HepG2 (cell line): Measurements from ENCODE around the gene POLE4. TPM values are rescaled to one million over a fixed set of nuclear protein-coding genes. Genes with fewer than 3 reads are reported as not detected.

Experiments
- DMAP1 ChIP-seq: IDR thresholded peaks from 2 replicates; pipeline ENCODE4 v1.6.1; 2016
- DNMT3B ChIP-seq: conservative IDR thresholded peaks from 2 replicates; pipeline ENCODE4 v1.6.1; 2016; ENCODE audit warnings: missing biosample characterization, control low read depth
- DPF2 ChIP-seq: sonication (generic); formaldehyde crosslinking; IDR thresholded peaks from 2 replicates; pipeline ENCODE4 v1.4.0; 2020; ENCODE audit warnings: mild to moderate bottlenecking, low read depth, missing genetic modification reagents, borderline replicate concordance
- ERF ChIP-seq: IDR thresholded peaks from 2 replicates; pipeline ENCODE4 v1.6.1; 2018; ENCODE audit warnings: missing biosample characterization, missing genetic modification reagents
- FOXJ3 ChIP-seq: sonication (generic); formaldehyde crosslinking; IDR thresholded peaks from 2 replicates; pipeline ENCODE4 v1.4.0; 2020; ENCODE audit warnings: missing genetic modification reagents, mild to moderate bottlenecking, borderline replicate concordance
- NFIC ChIP-seq: IDR thresholded peaks from 2 replicates; pipeline ENCODE4 v1.6.1; 2012; ENCODE audit warnings: mild to moderate bottlenecking, low read length, inconsistent platforms
- NR2F6 ChIP-seq, 2 experiments: IDR thresholded peaks; 2 replicates each; pipeline ENCODE4 v1.6.1; 2016; ENCODE audit warnings: antibody characterized with exemption in 1 of 2, mild to moderate bottlenecking in 1 of 2
- RBAK ChIP-seq: sonication (generic); formaldehyde crosslinking; IDR thresholded peaks from 2 replicates; pipeline ENCODE4 v1.5.1; 2020; ENCODE audit warnings: mild to moderate bottlenecking, missing genetic modification reagents
- REPIN1 ChIP-seq: sonication (generic); formaldehyde crosslinking; IDR thresholded peaks from 2 replicates; pipeline ENCODE4 v1.8.0; 2022; ENCODE audit warnings: missing genetic modification reagents, low read depth, mild to moderate bottlenecking, borderline replicate concordance
- SRF ChIP-seq: IDR thresholded peaks from 2 replicates; pipeline ENCODE4 v1.6.1; 2011; ENCODE audit warnings: mild to moderate bottlenecking, low read depth, low read length, moderate library complexity
- THYN1 ChIP-seq: sonication (generic); formaldehyde crosslinking; IDR thresholded peaks from 2 replicates; pipeline ENCODE4 v1.8.1; 2023; ENCODE audit warnings: low read depth, mild to moderate bottlenecking, moderate library complexity, missing genetic modification reagents, borderline replicate concordance
- ZNF207 ChIP-seq: fragments of 450-650 bp; IDR thresholded peaks from 2 replicates; pipeline ENCODE4 v1.6.1; 2016; ENCODE audit warnings: antibody characterized with exemption, borderline replicate concordance
- ZNF331 ChIP-seq: sonication (generic); formaldehyde crosslinking; IDR thresholded peaks from 2 replicates; pipeline ENCODE4 v1.4.0; 2020; ENCODE audit warnings: missing genetic modification reagents
- ZNF343 ChIP-seq: sonication (generic); formaldehyde crosslinking; IDR thresholded peaks from 2 replicates; pipeline ENCODE4 v1.4.0; 2020; ENCODE audit warnings: mild to moderate bottlenecking, missing genetic modification reagents
- ZNF451 ChIP-seq: sonication (generic); formaldehyde crosslinking; IDR thresholded peaks from 2 replicates; pipeline ENCODE4 v1.5.0; 2020; ENCODE audit warnings: mild to moderate bottlenecking, missing genetic modification reagents
- ZNF878 ChIP-seq: sonication (generic); formaldehyde crosslinking; IDR thresholded peaks from 2 replicates; pipeline ENCODE4 v1.8.1; 2023; ENCODE audit warnings: mild to moderate bottlenecking, missing genetic modification reagents, moderate library complexity
- ZNF879 ChIP-seq: sonication (generic); formaldehyde crosslinking; IDR thresholded peaks from 2 replicates; pipeline ENCODE4 v1.8.1; 2023; ENCODE audit warnings: missing genetic modification reagents
- polyA plus RNA-seq, 8 experiments: library from polyadenylated mRNA; depleted of rRNA in 3 of 8; stranded (reverse) in 7 of 8; unstranded in 1 of 8; fragments of >200 nt; fragmentation: Illumina TruSeq in 4 of 8; extraction: Trizol in 4 of 8; gene quantifications; 2 replicates each; pipeline versions ENCODE4 v1.2.1 to v1.2.3, GENCODE V29; 2011 to 2016; ENCODE audit warnings: low read depth in 4 of 8, missing spikeins in 1 of 8, mixed read lengths in 1 of 8; ENCODE audit not compliant: insufficient read depth in 1 of 8
- total RNA-seq, 5 experiments: library from RNA; depleted of rRNA; stranded (reverse); fragments of >200 nt; fragmentation: Illumina TruSeq; extraction: Trizol; gene quantifications; 2 replicates each; pipeline ENCODE4 v1.2.3, GENCODE V29; 2016; ENCODE audit warnings: low read depth in 1 of 5
- TF ChIP-seq, protein P1 (sequence below): sonication (generic); formaldehyde crosslinking; conservative IDR thresholded peaks from 2 replicates; pipeline ENCODE4 v1.4.0; 2020; ENCODE audit warnings: mild to moderate bottlenecking, missing genetic modification reagents, moderate library complexity
- TF ChIP-seq, protein P2 (sequence below): sonication (generic); formaldehyde crosslinking; IDR thresholded peaks from 2 replicates; pipeline ENCODE4 v1.5.0; 2020; ENCODE audit warnings: mild to moderate bottlenecking, missing genetic modification reagents, borderline replicate concordance
- TF ChIP-seq, protein P3 (sequence below): sonication (generic); formaldehyde crosslinking; IDR thresholded peaks from 2 replicates; pipeline ENCODE4 v1.4.0; 2020; ENCODE audit warnings: missing genetic modification reagents

The POLE4 gene
- total and polyA plus RNA-seq, 2 of the 13 experiments (the other 11 are each of a cell fraction or from before 2014, with no cell fraction given), result 106 to 116 TPM

DNA sequence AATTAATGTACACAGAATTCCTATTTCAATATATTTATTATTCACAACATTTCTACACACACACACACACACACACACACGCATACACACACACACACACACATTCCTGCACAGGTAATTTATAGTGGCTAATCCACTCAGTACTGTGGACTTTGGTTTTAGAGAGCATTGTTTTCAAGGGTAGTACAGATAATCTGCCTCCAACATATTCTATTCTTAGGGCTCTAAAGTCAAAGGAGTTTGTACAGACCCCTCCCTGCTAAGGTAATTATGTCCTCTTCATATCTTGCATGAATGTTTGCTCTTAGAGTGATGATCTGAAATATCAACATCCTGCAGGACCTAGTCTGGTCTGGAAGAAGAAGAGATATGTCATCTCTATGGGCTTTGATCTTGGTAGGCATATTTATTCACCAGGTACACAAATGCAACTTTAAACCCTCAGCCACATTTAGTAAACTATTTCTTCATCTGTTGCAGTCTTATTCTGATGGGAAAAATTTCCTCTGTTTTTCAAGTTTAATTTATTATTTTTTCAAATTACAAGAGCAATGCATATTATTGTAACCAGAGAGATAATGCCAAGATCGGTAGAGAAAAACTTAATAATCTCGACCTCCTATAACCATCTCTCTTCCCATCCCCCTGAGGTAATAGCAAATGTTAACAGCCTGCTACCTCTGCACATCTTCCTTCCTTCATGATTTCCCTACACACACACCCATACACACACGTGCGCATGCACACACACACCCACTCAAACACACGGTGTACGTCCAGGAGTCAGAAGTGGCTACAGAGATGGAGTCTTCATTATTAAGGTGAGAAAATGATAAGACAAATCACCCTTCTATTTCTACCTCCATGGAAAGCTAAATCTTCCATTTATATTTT, 18.3 kb upstream of the POLE4 start (continued):
- TF ChIP-seq, protein P1, sequence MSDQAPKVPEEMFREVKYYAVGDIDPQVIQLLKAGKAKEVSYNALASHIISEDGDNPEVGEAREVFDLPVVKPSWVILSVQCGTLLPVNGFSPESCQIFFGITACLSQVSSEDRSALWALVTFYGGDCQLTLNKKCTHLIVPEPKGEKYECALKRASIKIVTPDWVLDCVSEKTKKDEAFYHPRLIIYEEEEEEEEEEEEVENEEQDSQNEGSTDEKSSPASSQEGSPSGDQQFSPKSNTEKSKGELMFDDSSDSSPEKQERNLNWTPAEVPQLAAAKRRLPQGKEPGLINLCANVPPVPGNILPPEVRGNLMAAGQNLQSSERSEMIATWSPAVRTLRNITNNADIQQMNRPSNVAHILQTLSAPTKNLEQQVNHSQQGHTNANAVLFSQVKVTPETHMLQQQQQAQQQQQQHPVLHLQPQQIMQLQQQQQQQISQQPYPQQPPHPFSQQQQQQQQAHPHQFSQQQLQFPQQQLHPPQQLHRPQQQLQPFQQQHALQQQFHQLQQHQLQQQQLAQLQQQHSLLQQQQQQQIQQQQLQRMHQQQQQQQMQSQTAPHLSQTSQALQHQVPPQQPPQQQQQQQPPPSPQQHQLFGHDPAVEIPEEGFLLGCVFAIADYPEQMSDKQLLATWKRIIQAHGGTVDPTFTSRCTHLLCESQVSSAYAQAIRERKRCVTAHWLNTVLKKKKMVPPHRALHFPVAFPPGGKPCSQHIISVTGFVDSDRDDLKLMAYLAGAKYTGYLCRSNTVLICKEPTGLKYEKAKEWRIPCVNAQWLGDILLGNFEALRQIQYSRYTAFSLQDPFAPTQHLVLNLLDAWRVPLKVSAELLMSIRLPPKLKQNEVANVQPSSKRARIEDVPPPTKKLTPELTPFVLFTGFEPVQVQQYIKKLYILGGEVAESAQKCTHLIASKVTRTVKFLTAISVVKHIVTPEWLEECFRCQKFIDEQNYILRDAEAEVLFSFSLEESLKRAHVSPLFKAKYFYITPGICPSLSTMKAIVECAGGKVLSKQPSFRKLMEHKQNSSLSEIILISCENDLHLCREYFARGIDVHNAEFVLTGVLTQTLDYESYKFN (CRISPR knock-in tag), result peak; percentile 99
- TF ChIP-seq THYN1 (CRISPR knock-in tag) (peak; percentile 97), ZNF879 (no peak), ZNF207 (no peak), DMAP1 (no peak), REPIN1 (CRISPR knock-in tag) (peak; percentile 31; the same call in 1 of the 2 replicates), NFIC (peak; percentile 99), SRF (peak; percentile 58; the same call in 1 of the 2 replicates), ZNF451 (no peak), DPF2 (CRISPR knock-in tag) (peak; percentile 99), NR2F6 (IDR thresholded peaks at IDR 0.05) (peak; percentile 81), NR2F6 (CRISPR knock-in tag; IDR thresholded peaks at IDR 0.05) (peak; percentile 76), ZNF343 (CRISPR knock-in tag) (no peak), DNMT3B (CRISPR knock-in tag) (no peak; the same call in 1 of the 2 replicates), ERF (peak; percentile 76; the same call in 1 of the 2 replicates), ZNF878 (CRISPR knock-in tag) (peak; percentile 91; the same call in 1 of the 2 replicates), RBAK (CRISPR knock-in tag) (no peak), FOXJ3 (peak; percentile 95), ZNF331 (peak; percentile 90)
- TF ChIP-seq, protein P2, sequence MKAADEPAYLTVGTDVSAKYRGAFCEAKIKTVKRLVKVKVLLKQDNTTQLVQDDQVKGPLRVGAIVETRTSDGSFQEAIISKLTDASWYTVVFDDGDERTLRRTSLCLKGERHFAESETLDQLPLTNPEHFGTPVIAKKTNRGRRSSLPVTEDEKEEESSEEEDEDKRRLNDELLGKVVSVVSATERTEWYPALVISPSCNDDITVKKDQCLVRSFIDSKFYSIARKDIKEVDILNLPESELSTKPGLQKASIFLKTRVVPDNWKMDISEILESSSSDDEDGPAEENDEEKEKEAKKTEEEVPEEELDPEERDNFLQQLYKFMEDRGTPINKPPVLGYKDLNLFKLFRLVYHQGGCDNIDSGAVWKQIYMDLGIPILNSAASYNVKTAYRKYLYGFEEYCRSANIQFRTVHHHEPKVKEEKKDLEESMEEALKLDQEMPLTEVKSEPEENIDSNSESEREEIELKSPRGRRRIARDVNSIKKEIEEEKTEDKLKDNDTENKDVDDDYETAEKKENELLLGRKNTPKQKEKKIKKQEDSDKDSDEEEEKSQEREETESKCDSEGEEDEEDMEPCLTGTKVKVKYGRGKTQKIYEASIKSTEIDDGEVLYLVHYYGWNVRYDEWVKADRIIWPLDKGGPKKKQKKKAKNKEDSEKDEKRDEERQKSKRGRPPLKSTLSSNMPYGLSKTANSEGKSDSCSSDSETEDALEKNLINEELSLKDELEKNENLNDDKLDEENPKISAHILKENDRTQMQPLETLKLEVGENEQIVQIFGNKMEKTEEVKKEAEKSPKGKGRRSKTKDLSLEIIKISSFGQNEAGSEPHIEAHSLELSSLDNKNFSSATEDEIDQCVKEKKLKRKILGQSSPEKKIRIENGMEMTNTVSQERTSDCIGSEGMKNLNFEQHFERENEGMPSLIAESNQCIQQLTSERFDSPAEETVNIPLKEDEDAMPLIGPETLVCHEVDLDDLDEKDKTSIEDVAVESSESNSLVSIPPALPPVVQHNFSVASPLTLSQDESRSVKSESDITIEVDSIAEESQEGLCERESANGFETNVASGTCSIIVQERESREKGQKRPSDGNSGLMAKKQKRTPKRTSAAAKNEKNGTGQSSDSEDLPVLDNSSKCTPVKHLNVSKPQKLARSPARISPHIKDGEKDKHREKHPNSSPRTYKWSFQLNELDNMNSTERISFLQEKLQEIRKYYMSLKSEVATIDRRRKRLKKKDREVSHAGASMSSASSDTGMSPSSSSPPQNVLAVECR (CRISPR knock-in tag), result peak; percentile 55; the same call in 1 of the 2 replicates
- TF ChIP-seq, protein P3, sequence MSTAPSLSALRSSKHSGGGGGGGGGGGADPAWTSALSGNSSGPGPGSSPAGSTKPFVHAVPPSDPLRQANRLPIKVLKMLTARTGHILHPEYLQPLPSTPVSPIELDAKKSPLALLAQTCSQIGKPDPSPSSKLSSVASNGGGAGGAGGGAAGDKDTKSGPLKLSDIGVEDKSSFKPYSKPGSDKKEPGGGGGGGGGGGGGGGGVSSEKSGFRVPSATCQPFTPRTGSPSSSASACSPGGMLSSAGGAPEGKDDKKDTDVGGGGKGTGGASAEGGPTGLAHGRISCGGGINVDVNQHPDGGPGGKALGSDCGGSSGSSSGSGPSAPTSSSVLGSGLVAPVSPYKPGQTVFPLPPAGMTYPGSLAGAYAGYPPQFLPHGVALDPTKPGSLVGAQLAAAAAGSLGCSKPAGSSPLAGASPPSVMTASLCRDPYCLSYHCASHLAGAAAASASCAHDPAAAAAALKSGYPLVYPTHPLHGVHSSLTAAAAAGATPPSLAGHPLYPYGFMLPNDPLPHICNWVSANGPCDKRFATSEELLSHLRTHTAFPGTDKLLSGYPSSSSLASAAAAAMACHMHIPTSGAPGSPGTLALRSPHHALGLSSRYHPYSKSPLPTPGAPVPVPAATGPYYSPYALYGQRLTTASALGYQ (CRISPR knock-in tag), result peak; percentile 97
